K562 treated with DMSO at 1 percent for 24 hours (cell line): Measurements from ENCODE around the gene CCDC40. TPM values are rescaled to one million over a fixed set of nuclear protein-coding genes. Genes with fewer than 3 reads are reported as not detected.

ENCODE experiments used
- total RNA-seq: library from RNA; unstranded; fragments of 300-600 nt; gene quantifications from 2 replicates; pipeline ENCODE4 v1.2.3, GENCODE V29; 2022; ENCODE audit warnings: low read depth; ENCODE audit not compliant: insufficient read depth

CCDC40 gene, protein sequence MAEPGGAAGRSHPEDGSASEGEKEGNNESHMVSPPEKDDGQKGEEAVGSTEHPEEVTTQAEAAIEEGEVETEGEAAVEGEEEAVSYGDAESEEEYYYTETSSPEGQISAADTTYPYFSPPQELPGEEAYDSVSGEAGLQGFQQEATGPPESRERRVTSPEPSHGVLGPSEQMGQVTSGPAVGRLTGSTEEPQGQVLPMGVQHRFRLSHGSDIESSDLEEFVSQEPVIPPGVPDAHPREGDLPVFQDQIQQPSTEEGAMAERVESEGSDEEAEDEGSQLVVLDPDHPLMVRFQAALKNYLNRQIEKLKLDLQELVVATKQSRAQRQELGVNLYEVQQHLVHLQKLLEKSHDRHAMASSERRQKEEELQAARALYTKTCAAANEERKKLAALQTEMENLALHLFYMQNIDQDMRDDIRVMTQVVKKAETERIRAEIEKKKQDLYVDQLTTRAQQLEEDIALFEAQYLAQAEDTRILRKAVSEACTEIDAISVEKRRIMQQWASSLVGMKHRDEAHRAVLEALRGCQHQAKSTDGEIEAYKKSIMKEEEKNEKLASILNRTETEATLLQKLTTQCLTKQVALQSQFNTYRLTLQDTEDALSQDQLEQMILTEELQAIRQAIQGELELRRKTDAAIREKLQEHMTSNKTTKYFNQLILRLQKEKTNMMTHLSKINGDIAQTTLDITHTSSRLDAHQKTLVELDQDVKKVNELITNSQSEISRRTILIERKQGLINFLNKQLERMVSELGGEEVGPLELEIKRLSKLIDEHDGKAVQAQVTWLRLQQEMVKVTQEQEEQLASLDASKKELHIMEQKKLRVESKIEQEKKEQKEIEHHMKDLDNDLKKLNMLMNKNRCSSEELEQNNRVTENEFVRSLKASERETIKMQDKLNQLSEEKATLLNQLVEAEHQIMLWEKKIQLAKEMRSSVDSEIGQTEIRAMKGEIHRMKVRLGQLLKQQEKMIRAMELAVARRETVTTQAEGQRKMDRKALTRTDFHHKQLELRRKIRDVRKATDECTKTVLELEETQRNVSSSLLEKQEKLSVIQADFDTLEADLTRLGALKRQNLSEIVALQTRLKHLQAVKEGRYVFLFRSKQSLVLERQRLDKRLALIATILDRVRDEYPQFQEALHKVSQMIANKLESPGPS
- not detected in 2 replicates for total RNA-seq

DNA sequence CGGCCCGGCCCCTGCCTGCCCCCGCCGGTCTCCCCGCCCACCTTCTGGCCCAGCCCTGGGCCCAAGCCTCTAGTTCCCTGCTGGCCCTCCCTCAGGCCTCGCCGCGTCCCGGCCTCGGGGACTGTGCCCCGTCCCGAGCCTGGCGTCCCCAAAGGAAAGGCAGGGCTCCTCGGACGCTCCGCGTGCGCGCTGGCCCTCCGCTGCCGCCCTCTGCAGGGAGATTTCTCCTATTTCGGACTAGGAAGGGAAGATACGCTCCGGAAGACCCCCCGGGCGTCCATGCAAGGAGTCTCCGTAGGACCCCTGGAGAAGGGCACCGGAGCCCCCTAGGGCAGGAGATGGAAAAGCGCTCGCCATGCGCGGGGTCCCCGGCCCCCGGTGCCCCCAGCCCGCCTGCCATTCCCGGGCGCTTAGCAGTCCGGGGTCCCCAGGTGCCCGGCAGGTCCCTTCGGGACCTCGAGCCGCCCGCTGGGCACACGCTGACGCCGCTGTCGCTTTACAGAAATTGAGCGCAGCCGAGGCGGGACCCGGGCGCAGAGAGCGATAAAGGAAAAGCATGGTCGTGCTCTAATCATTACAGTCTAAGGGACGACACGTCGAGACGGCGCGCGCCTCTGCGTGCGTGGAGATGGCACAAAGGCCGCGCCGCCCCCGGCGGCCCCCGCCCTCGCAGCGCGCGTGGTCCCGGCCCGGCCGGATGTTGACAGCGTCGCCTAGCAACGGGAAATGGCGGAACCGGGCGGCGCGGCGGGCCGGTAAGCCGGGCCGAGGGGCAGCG lies at the start of gene CCDC40:
Gene CCDC40, plus strand, starts transcription at position 706 of the 778 bp plus-strand sequence. Its CDS starts 21 bp downstream, at position 727.

DNA sequence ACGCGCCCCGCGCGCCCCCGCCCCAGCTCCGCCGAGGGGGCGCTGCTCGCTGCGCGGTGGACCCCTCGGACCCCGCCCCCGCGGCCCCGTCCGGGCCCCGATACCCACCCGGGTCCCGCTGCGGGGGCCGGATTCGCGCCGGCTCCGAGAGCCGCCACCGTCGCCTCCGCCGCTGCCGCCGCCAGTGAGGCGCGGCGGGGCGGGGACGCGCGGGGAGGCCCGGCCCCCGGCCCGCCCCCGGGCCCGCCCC lies 830 bp upstream of the CCDC40 start, which contains the start of gene TBC1D16:
Gene TBC1D16, minus strand, starts transcription at position 186 of the 250 bp plus-strand sequence. CDS start 22,325 bp downstream, outside the sequence.

DNA sequence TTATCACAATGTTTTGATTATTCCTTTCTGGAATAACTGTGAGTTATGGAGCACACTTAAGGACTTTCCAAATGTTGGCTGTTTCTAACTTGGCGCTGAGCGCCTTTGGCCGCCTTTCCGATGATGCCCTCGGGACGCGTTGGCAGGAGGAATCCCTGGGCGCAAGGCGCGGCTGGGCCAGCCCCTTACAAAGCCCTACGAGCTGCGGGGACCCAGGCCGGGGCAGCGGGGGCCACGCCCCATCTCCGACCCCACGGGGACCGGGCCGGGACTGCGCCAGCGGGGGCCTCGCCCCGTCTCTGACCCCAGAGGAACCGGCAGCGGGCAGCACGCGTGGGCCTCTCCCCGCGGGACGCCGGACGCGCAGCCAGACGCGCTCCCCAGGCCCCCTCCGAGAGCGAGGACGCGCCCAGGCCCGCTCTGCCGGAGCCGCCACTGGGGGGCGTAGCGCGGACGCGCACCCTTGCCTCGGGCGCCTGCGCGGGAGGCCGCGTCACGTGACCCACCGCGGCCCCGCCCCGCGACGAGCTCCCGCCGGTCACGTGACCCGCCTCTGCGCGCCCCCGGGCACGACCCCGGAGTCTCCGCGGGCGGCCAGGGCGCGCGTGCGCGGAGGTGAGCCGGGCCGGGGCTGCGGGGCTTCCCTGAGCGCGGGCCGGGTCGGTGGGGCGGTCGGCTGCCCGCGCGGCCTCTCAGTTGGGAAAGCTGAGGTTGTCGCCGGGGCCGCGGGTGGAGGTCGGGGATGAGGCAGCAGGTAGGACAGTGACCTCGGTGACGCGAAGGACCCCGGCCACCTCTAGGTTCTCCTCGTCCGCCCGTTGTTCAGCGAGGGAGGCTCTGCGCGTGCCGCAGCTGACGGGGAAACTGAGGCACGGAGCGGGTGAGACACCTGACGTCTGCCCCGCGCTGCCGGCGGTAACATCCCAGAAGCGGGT lies 64.8 kb downstream of the CCDC40 start, which contains the start of gene GAA:
Gene GAA, plus strand, starts transcription at position 571 of the 935 bp plus-strand sequence. CDS start 3,006 bp downstream, outside the sequence.

DNA sequence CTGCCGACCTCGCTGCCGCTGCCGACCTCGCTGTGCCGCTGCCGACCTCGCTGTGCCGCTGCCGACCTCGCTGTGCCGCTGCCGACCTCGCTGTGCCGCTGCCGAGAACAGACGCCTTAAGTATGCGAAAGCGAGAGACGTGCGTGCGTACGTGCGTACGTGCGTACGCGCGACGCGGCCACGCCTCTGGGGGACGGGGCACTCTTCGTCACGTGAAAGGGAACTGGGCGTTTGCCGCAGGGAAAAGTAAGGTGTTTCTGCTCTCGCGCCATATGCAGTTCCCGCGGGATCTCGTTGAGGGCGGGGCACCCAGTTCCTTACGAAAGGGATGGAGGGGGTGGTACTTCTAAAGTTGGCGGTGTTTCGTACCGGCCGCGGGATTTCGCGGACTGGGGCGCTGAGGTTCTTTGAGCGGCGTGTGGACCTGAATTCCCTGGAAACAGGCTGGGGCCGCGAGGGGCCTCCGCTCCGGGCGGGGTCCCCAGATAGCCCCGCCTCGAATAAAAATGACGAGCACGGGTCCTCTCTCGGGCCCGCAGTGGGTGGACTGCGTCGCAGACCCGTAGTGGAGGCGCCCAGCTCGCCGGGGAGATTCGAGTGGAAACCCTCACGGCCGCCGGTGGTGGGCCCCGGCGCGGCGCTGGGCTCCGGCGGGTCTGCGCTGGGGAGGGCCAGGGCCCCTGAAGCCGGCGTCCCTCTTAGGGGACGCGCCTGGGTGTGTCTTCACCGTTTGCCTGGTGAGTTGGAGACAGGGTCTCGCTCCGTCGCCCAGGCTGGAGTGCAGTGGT lies 110.8 kb downstream of the CCDC40 start, which contains the start of gene EIF4A3:
Gene EIF4A3, minus strand, starts transcription at position 94 of the 788 bp plus-strand sequence. CDS start 167 bp downstream, outside the sequence.

Other genes starting within 250 kb of the CCDC40 start
- gene CBX8, start 239.6 kb upstream of the CCDC40 start, total RNA-seq = 7.4 and 8.5 TPM in 2 replicates
- gene CBX4, start 197.2 kb upstream of the CCDC40 start, total RNA-seq = 99.7 and 102 TPM in 2 replicates
- gene TBC1D16, start 770 bp upstream of the CCDC40 start, total RNA-seq = 0.96 and 1.2 TPM in 2 replicates
- gene GAA, start 64.9 kb downstream of the CCDC40 start, total RNA-seq = 15.3 and 16.1 TPM in 2 replicates
- 129 and 136 TPM in 2 replicates for gene EIF4A3, start 110.5 kb downstream of the CCDC40 start, total RNA-seq
- 0.52 and 0.54 TPM in 2 replicates for gene CARD14, start 133.4 kb downstream of the CCDC40 start, total RNA-seq
- 48.8 and 50.2 TPM in 2 replicates for gene SGSH, start 183.7 kb downstream of the CCDC40 start, total RNA-seq
- gene SLC26A11, start 183.8 kb downstream of the CCDC40 start, total RNA-seq = 14.1 and 15.2 TPM in 2 replicates
- gene RNF213, start 224.2 kb downstream of the CCDC40 start, total RNA-seq = 51.2 and 53.2 TPM in 2 replicates